HEK293T (cell line): ENCODE measurements around the gene PRG3.

Experiments used
- ARNT ChIP-seq: fragments of 450-650 bp; IDR thresholded peaks from 2 replicates; pipeline ENCODE4 v1.6.1; 2017; ENCODE audit warnings: mild to moderate bottlenecking
- ELF4 ChIP-seq: fragments of 450-650 bp; IDR thresholded peaks from 2 replicates; pipeline ENCODE4 v1.6.1; 2017; ENCODE audit warnings: antibody characterized with exemption
- FOXK2 ChIP-seq: fragments of 450-650 bp; IDR thresholded peaks from 2 replicates; pipeline ENCODE4 v1.6.1; 2016; ENCODE audit warnings: mild to moderate bottlenecking
- FOXM1 ChIP-seq: fragments of 450-650 bp; IDR thresholded peaks from 2 replicates; pipeline ENCODE4 v1.6.1; 2017; ENCODE audit warnings: mild to moderate bottlenecking, borderline replicate concordance
- HDGF ChIP-seq: fragments of 450-650 bp; IDR thresholded peaks from 2 replicates; pipeline ENCODE4 v1.6.1; 2017; ENCODE audit warnings: antibody characterized with exemption, borderline replicate concordance
- L3MBTL2 ChIP-seq: fragments of 450-650 bp; conservative IDR thresholded peaks from 2 replicates; pipeline ENCODE4 v1.6.1; 2016; ENCODE audit warnings: mild to moderate bottlenecking
- SP1 ChIP-seq: fragments of 450-650 bp; IDR thresholded peaks from 2 replicates; pipeline ENCODE4 v1.6.1; 2017
- ZNF384 ChIP-seq: fragments of 450-650 bp; IDR thresholded peaks from 2 replicates; pipeline ENCODE4 v1.6.1; 2016

GRCh38 chr11:57391111-57391510 is 10.2 kb upstream of the PRG3 start:
- TF ChIP-seq SP1 (no peak), FOXK2 (no peak), ELF4 (no peak), ARNT (no peak), FOXM1 (no peak), L3MBTL2 (no peak), HDGF (no peak), ZNF384 (no peak)
